H9 (cell line): Measurements from ENCODE around the gene ACTR10. TPM values are rescaled to one million over a fixed set of nuclear protein-coding genes. Genes with fewer than 3 reads are reported as not detected.

Source experiments
- DNase-seq: peaks from one replicate; pipeline ENCODE4 v3.0.0-alpha.2; 2017
- H2AFZ ChIP-seq: one replicate; pipeline ENCODE4 v1.6.1; 2013; ENCODE audit warnings: mild to moderate bottlenecking, low read length, control low read depth, moderate library complexity
- H2AK5ac ChIP-seq: 2 replicates; pipeline ENCODE4 v1.6.1; 2013; ENCODE audit warnings: low read length, control low read depth, mixed read lengths; ENCODE audit not compliant: insufficient read length
- H2BK120ac ChIP-seq: one replicate; pipeline ENCODE4 v1.6.1; 2013; ENCODE audit warnings: low read depth, mild to moderate bottlenecking, low read length, control low read depth, inconsistent platforms; ENCODE audit not compliant: poor library complexity, severe bottlenecking
- H2BK12ac ChIP-seq: 2 replicates; pipeline ENCODE4 v1.6.1; 2013; ENCODE audit warnings: low read length, control low read depth, mixed read lengths, low read depth; ENCODE audit not compliant: insufficient read length
- H2BK15ac ChIP-seq: 2 replicates; pipeline ENCODE4 v1.6.1; 2013; ENCODE audit warnings: low read depth, low read length, control low read depth
- H2BK20ac ChIP-seq: one replicate; pipeline ENCODE4 v1.6.1; 2013; ENCODE audit warnings: low read depth, mild to moderate bottlenecking, low read length, control low read depth, inconsistent platforms; ENCODE audit not compliant: poor library complexity, severe bottlenecking
- H2BK5ac ChIP-seq: 2 replicates; pipeline ENCODE4 v1.6.1; 2013; ENCODE audit warnings: low read length, control low read depth, mixed read lengths; ENCODE audit not compliant: insufficient read length
- H3K14ac ChIP-seq: 2 replicates; pipeline ENCODE4 v1.6.1; 2013; ENCODE audit warnings: low read length, control low read depth; ENCODE audit not compliant: insufficient read depth
- H3K18ac ChIP-seq: 2 replicates; pipeline ENCODE4 v1.6.1; 2013; ENCODE audit warnings: low read depth, mild to moderate bottlenecking, mixed read lengths, low read length, control low read depth; ENCODE audit not compliant: insufficient read length
- H3K23ac ChIP-seq: 2 replicates; pipeline ENCODE4 v1.6.1; 2013; ENCODE audit warnings: low read length, control low read depth, mixed read lengths, low read depth; ENCODE audit not compliant: insufficient read length
- H3K23me2 ChIP-seq: 2 replicates; pipeline ENCODE4 v1.6.1; 2013; ENCODE audit warnings: low read depth, mild to moderate bottlenecking, mixed read lengths, low read length, control low read depth; ENCODE audit not compliant: insufficient read length, poor library complexity, severe bottlenecking
- H3K27ac ChIP-seq: 2 replicates; pipeline ENCODE4 v1.5.1; 2013; ENCODE audit warnings: low read length, control low read depth, mixed read lengths, low read depth; ENCODE audit not compliant: insufficient read length
- H3K27me3 ChIP-seq: 2 replicates; pipeline ENCODE4 v1.6.1; 2013; ENCODE audit warnings: low read length, control low read depth, inconsistent platforms; ENCODE audit not compliant: insufficient read depth
- H3K4ac ChIP-seq: 2 replicates; pipeline ENCODE4 v1.6.1; 2013; ENCODE audit warnings: low read depth, mild to moderate bottlenecking, control low read depth, inconsistent platforms, low read length, moderate library complexity
- H3K4me1 ChIP-seq: 2 replicates; pipeline ENCODE4 v1.6.1; 2013; ENCODE audit warnings: low read length, control low read depth, inconsistent platforms; ENCODE audit not compliant: insufficient read depth
- H3K4me2 ChIP-seq: 2 replicates; pipeline ENCODE4 v1.6.1; 2013; ENCODE audit warnings: low read length, control low read depth, mixed read lengths; ENCODE audit not compliant: insufficient read length, insufficient read depth
- H3K56ac ChIP-seq: 2 replicates; pipeline ENCODE4 v1.6.1; 2013; ENCODE audit warnings: low read depth, mild to moderate bottlenecking, mixed read lengths, low read length, control low read depth; ENCODE audit not compliant: insufficient read length
- H3K79me1 ChIP-seq: 2 replicates; pipeline ENCODE4 v1.6.1; 2013; ENCODE audit warnings: low read depth, mild to moderate bottlenecking, moderate library complexity, low read length, control low read depth, inconsistent platforms; ENCODE audit not compliant: insufficient read depth, poor library complexity, severe bottlenecking
- H3K79me2 ChIP-seq: 2 replicates; pipeline ENCODE4 v1.6.1; 2013; ENCODE audit warnings: low read length, control low read depth, inconsistent platforms; ENCODE audit not compliant: insufficient read depth
- H3K9ac ChIP-seq: 2 replicates; pipeline ENCODE4 v1.6.1; 2013; ENCODE audit warnings: low read length, control low read depth, mixed read lengths; ENCODE audit not compliant: insufficient read length; ENCODE audit errors: extremely low read depth
- H3K9me3 ChIP-seq: one replicate; pipeline ENCODE4 v1.6.1; 2013; ENCODE audit warnings: low read depth, low read length, inconsistent platforms; ENCODE audit not compliant: control insufficient read depth
- H3T11ph ChIP-seq: one replicate; pipeline ENCODE4 v1.6.1; 2013; ENCODE audit warnings: mild to moderate bottlenecking, low read length, control low read depth, inconsistent platforms
- H4K20me1 ChIP-seq: one replicate; pipeline ENCODE4 v1.6.1; 2013; ENCODE audit not compliant: control insufficient read depth, insufficient read length, insufficient read depth
- H4K5ac ChIP-seq: 2 replicates; pipeline ENCODE4 v1.6.1; 2013; ENCODE audit warnings: low read depth, mild to moderate bottlenecking, mixed read lengths, low read length, control low read depth; ENCODE audit not compliant: insufficient read length
- H4K8ac ChIP-seq: replicated peaks from 2 replicates; pipeline ENCODE4 v1.6.1; 2013; ENCODE audit warnings: low read length, control low read depth, mixed read lengths, low read depth; ENCODE audit not compliant: insufficient read length
- H4K91ac ChIP-seq: 2 replicates; pipeline ENCODE4 v1.6.1; 2013; ENCODE audit warnings: low read depth, mild to moderate bottlenecking, moderate library complexity, mixed read lengths, low read length, control low read depth; ENCODE audit not compliant: insufficient read length
- H3K27ac Mint-ChIP-seq, 3 experiments: 2 replicates in 2 of 3; 3 replicates in 1 of 3; pipeline ENCODE4 v1.8.0; 2020 to 2021; ENCODE audit warnings: mixed read lengths in 3 of 3, mild to moderate bottlenecking in 1 of 3, moderate library complexity in 1 of 3
- H3K27me3 Mint-ChIP-seq: 2 replicates; pipeline ENCODE4 v1.8.0; 2021; ENCODE audit warnings: low read depth, mild to moderate bottlenecking, moderate library complexity, mixed read lengths
- H3K36me3 Mint-ChIP-seq, 3 experiments: 2 replicates in 2 of 3; 3 replicates in 1 of 3; pipeline ENCODE4 v1.8.0; 2020 to 2021; ENCODE audit warnings: low read depth in 3 of 3, mixed read lengths in 3 of 3; ENCODE audit not compliant: insufficient read depth in 1 of 3
- H3K4me1 Mint-ChIP-seq, 2 experiments: 2 replicates each; pipeline ENCODE4 v1.8.0; 2020; ENCODE audit warnings: mixed read lengths in 2 of 2
- H3K4me3 Mint-ChIP-seq, 2 experiments: 2 replicates in 1 of 2; 3 replicates in 1 of 2; pipeline ENCODE4 v1.8.0; 2020 to 2021; ENCODE audit warnings: mild to moderate bottlenecking in 2 of 2, mixed read lengths in 2 of 2, moderate library complexity in 1 of 2
- H3K9me3 Mint-ChIP-seq, 2 experiments: 2 replicates in 1 of 2; 3 replicates in 1 of 2; pipeline ENCODE4 v1.8.0; 2020; ENCODE audit warnings: mild to moderate bottlenecking in 2 of 2, mixed read lengths in 2 of 2, moderate library complexity in 1 of 2
- CTCF ChIP-seq: fragments of 200-600 bp; sonication (generic); conservative IDR thresholded peaks from 3 replicates; pipeline ENCODE4 v1.8.0; 2021; ENCODE audit warnings: antibody characterized with exemption, mild to moderate bottlenecking
- WGBS: extraction: QIAGEN DNeasy Blood & Tissue Kit; methylation state at CpG from one replicate; pipeline ENCODE4 v1.1.7; 2013; ENCODE audit warnings: missing lambda C conversion rate, low lambda C conversion rate, mixed read lengths; ENCODE audit not compliant: insufficient read length; ENCODE audit errors: extremely low coverage; 5-methylcytosine and 5-hydroxymethylcytosine counted together
- total RNA-seq: library from RNA; stranded (reverse); gene quantifications from 2 replicates; pipeline ENCODE4 v1.2.1, GENCODE V29; 2021

ACTR10 gene
- total RNA-seq, 1 experiment from 2014 or later = 41.0 TPM

- H3K36me3 Mint-ChIP-seq = no peaks in the 10 kb centered on the region
- WGBS = no CpG with 5 or more reads among the region's 1 CpG
- no peak overlapping the region for H3K4me3 Mint-ChIP-seq
- H3T11ph ChIP-seq = no peak overlapping the region
- no peaks in the 10 kb centered on the region for H3K27me3 Mint-ChIP-seq
- no peaks in the 10 kb centered on the region for H3K9me3 ChIP-seq
- peaks cover 13 to 20% of the 10 kb centered on the region in 2 experiments for H3K4me1 Mint-ChIP-seq
- H3K23me2 ChIP-seq = no peaks in the 10 kb centered on the region
- no peak overlapping the region for H2BK5ac ChIP-seq
- no peak overlapping the region for H2BK15ac ChIP-seq
- H3K4ac ChIP-seq = no peak overlapping the region
- no peaks in the 10 kb centered on the region for H3K9me3 Mint-ChIP-seq
- no peak overlapping the region for H2BK120ac ChIP-seq
- H3K4me1 ChIP-seq = no peaks in the 10 kb centered on the region
- H3K27ac Mint-ChIP-seq = peak overlapping the region in 2 of 3 experiments; percentile 45 to 53; a peak in 3 of 7 replicates
- TF ChIP-seq CTCF = no peak
- no peak for DNase-seq
- no peak overlapping the region for H3K4me2 ChIP-seq
- H3K56ac ChIP-seq = no peak overlapping the region
- H3K79me2 ChIP-seq = no peaks in the 10 kb centered on the region
- no peak overlapping the region for H2AFZ ChIP-seq
- no peak overlapping the region for H2AK5ac ChIP-seq
- H3K27ac ChIP-seq = no peak overlapping the region
- no peak overlapping the region for H3K23ac ChIP-seq
- no peak overlapping the region for H3K14ac ChIP-seq
- H4K20me1 ChIP-seq = no peaks in the 10 kb centered on the region
- H2BK20ac ChIP-seq = no peak overlapping the region
- H3K27me3 ChIP-seq = no peaks in the 10 kb centered on the region
- H2BK12ac ChIP-seq = no peak overlapping the region
- H4K91ac ChIP-seq = no peak overlapping the region
- H4K5ac ChIP-seq = no peak overlapping the region
- no peak overlapping the region for H3K18ac ChIP-seq
- no peak overlapping the region for H3K9ac ChIP-seq
- no peaks in the 10 kb centered on the region for H3K79me1 ChIP-seq
- H4K8ac ChIP-seq = no peak overlapping the region
Measured at GRCh38 chr14:58167057-58167456, 32.9 kb upstream of the ACTR10 start.
